Measurements from ENCODE around the gene GBX2. TPM values are rescaled to one million over a fixed set of nuclear protein-coding genes. Genes with fewer than 3 reads are reported as not detected.

Gene GBX2
- total RNA-seq, 1 donor = not detected

GRCh38 chr2:236121546-236121945, 46.6 kb downstream of the GBX2 start:
- H3K27ac ChIP-seq (ENCODE audit: low read depth, low read length) = no peak overlapping the region
- no peak for DNase-seq (ENCODE audit: insufficient read length, low spot score, missing footprints)

GRCh38 chr2:236120829-236121228, 47.4 kb downstream of the GBX2 start:
- DNase-seq (ENCODE audit: insufficient read length, low spot score, missing footprints) = no peak
- no peak overlapping the region for H3K4me2 ChIP-seq (ENCODE audit: insufficient read depth, low read length)

More at GRCh38 chr2:236121546-236121945, 46.6 kb downstream of the GBX2 start:
- Histone ChIP-seq H4K20me1 (ENCODE audit: insufficient read depth, low read length) (no peaks in the 10 kb centered on the region), H3K27me3 (ENCODE audit: insufficient read depth, low read length) (no peaks in the 10 kb centered on the region), H3K4me1 (ENCODE audit: insufficient read depth, low read length) (no peaks in the 10 kb centered on the region), H3K36me3 (ENCODE audit: insufficient read depth, low read length) (no peaks in the 10 kb centered on the region), H3K9me3 (ENCODE audit: low read depth, low read length) (no peaks in the 10 kb centered on the region), H3K4me3 (ENCODE audit: insufficient read depth, low read length) (no peak overlapping the region), H3K4me2 (ENCODE audit: insufficient read depth, low read length) (no peak overlapping the region), H3K79me2 (ENCODE audit: insufficient read depth, low read length) (no peaks in the 10 kb centered on the region), H2AFZ (ENCODE audit: low read length) (no peak overlapping the region)
- no peak for TF ChIP-seq CTCF (IDR thresholded peaks at IDR 0.05; ENCODE audit: extremely low read depth, low read depth, low read length)

GRCh38 chr2:236120141-236120601, 48.0 kb downstream of the GBX2 start:
- H2AFZ ChIP-seq (ENCODE audit: low read length) = no peak overlapping the region
- TF ChIP-seq CTCF (IDR thresholded peaks at IDR 0.05; ENCODE audit: extremely low read depth, low read depth, low read length) = no peak

More at GRCh38 chr2:236120829-236121228, 47.4 kb downstream of the GBX2 start:
- H3K27me3 ChIP-seq (ENCODE audit: insufficient read depth, low read length) = no peaks in the 10 kb centered on the region
- no peak overlapping the region for H3K4me3 ChIP-seq (ENCODE audit: insufficient read depth, low read length)
- H3K27ac ChIP-seq (ENCODE audit: low read depth, low read length) = no peak overlapping the region
- no peak overlapping the region for H2AFZ ChIP-seq (ENCODE audit: low read length)
- H3K79me2 ChIP-seq (ENCODE audit: insufficient read depth, low read length) = no peaks in the 10 kb centered on the region
- H3K4me1 ChIP-seq (ENCODE audit: insufficient read depth, low read length) = no peaks in the 10 kb centered on the region
- no peaks in the 10 kb centered on the region for H3K36me3 ChIP-seq (ENCODE audit: insufficient read depth, low read length)
- no peaks in the 10 kb centered on the region for H4K20me1 ChIP-seq (ENCODE audit: insufficient read depth, low read length)
- TF ChIP-seq CTCF (IDR thresholded peaks at IDR 0.05; ENCODE audit: extremely low read depth, low read depth, low read length) = no peak
- no peaks in the 10 kb centered on the region for H3K9me3 ChIP-seq (ENCODE audit: low read depth, low read length)

GRCh38 chr2:236119476-236119875, 48.7 kb downstream of the GBX2 start:
- H3K4me1 ChIP-seq (ENCODE audit: insufficient read depth, low read length) = no peaks in the 10 kb centered on the region
- no peaks in the 10 kb centered on the region for H3K79me2 ChIP-seq (ENCODE audit: insufficient read depth, low read length)
- no peaks in the 10 kb centered on the region for H4K20me1 ChIP-seq (ENCODE audit: insufficient read depth, low read length)
- no peaks in the 10 kb centered on the region for H3K36me3 ChIP-seq (ENCODE audit: insufficient read depth, low read length)
- H3K27ac ChIP-seq (ENCODE audit: low read depth, low read length) = no peak overlapping the region
- no peaks in the 10 kb centered on the region for H3K9me3 ChIP-seq (ENCODE audit: low read depth, low read length)
- TF ChIP-seq CTCF (IDR thresholded peaks at IDR 0.05; ENCODE audit: extremely low read depth, low read depth, low read length) = no peak
- H3K27me3 ChIP-seq (ENCODE audit: insufficient read depth, low read length) = no peaks in the 10 kb centered on the region
- no peak overlapping the region for H2AFZ ChIP-seq (ENCODE audit: low read length)
- no peak for DNase-seq (ENCODE audit: insufficient read length, low spot score, missing footprints)
- H3K4me2 ChIP-seq (ENCODE audit: insufficient read depth, low read length) = no peak overlapping the region
- H3K4me3 ChIP-seq (ENCODE audit: insufficient read depth, low read length) = no peak overlapping the region

More at GRCh38 chr2:236120141-236120601, 48.0 kb downstream of the GBX2 start:
- H3K79me2 ChIP-seq (ENCODE audit: insufficient read depth, low read length) = no peaks in the 10 kb centered on the region
- no peak overlapping the region for H3K27ac ChIP-seq (ENCODE audit: low read depth, low read length)
- no peak overlapping the region for H3K4me3 ChIP-seq (ENCODE audit: insufficient read depth, low read length)
- H3K9me3 ChIP-seq (ENCODE audit: low read depth, low read length) = no peaks in the 10 kb centered on the region
- H3K36me3 ChIP-seq (ENCODE audit: insufficient read depth, low read length) = no peaks in the 10 kb centered on the region
- DNase-seq (ENCODE audit: insufficient read length, low spot score, missing footprints) = no peak
- no peaks in the 10 kb centered on the region for H3K27me3 ChIP-seq (ENCODE audit: insufficient read depth, low read length)
- H4K20me1 ChIP-seq (ENCODE audit: insufficient read depth, low read length) = no peaks in the 10 kb centered on the region
- H3K4me2 ChIP-seq (ENCODE audit: insufficient read depth, low read length) = no peak overlapping the region
- H3K4me1 ChIP-seq (ENCODE audit: insufficient read depth, low read length) = no peaks in the 10 kb centered on the region

Data from osteoblast (primary cell).